Osteocyte (in vitro differentiated cells): Measurements from ENCODE around the gene ANAPC1. TPM values are rescaled to one million over a fixed set of nuclear protein-coding genes. Genes with fewer than 3 reads are reported as not detected.
"Not testable (repeated sequence)": the region's sequence is repeated elsewhere in the genome, so short reads cannot be mapped to it uniquely, and the experiment has no call there.

Source experiments
- DNase-seq: peaks from one replicate; pipeline ENCODE4 v3.0.0; 2021; ENCODE audit warnings: mixed read lengths; ENCODE audit not compliant: unreplicated experiment; ENCODE audit errors: extremely low spot score
- H3K27ac Mint-ChIP-seq: one replicate; pipeline ENCODE4 v1.8.0; 2021; ENCODE audit warnings: mild to moderate bottlenecking, mixed read lengths; ENCODE audit not compliant: unreplicated experiment
- H3K27me3 Mint-ChIP-seq: one replicate; pipeline ENCODE4 v1.8.0; 2021; ENCODE audit warnings: mixed read lengths; ENCODE audit not compliant: unreplicated experiment
- H3K36me3 Mint-ChIP-seq: one replicate; pipeline ENCODE4 v1.8.0; 2021; ENCODE audit warnings: mixed read lengths; ENCODE audit not compliant: unreplicated experiment
- H3K4me1 Mint-ChIP-seq: one replicate; pipeline ENCODE4 v1.8.0; 2021; ENCODE audit warnings: mixed read lengths; ENCODE audit not compliant: unreplicated experiment
- H3K4me3 Mint-ChIP-seq: one replicate; pipeline ENCODE4 v1.8.0; 2021; ENCODE audit warnings: mild to moderate bottlenecking, moderate library complexity, mixed read lengths; ENCODE audit not compliant: unreplicated experiment
- H3K9me3 Mint-ChIP-seq: one replicate; pipeline ENCODE4 v1.8.0; 2021; ENCODE audit warnings: mixed read lengths; ENCODE audit not compliant: unreplicated experiment
- total RNA-seq: library from RNA; stranded (reverse); gene quantifications from 2 replicates; pipeline ENCODE4 v1.2.1, GENCODE V29; 2021
- TF ChIP-seq, protein P1 (sequence below): fragments of 200-600 bp; sonication (generic); IDR thresholded peaks from 2 replicates; pipeline ENCODE4 v1.5.0; 2021; ENCODE audit warnings: antibody characterized with exemption, mild to moderate bottlenecking, moderate library complexity

ANAPC1 gene
- total RNA-seq, 1 donor from 2014 or later, result 28.8 TPM

DNA sequence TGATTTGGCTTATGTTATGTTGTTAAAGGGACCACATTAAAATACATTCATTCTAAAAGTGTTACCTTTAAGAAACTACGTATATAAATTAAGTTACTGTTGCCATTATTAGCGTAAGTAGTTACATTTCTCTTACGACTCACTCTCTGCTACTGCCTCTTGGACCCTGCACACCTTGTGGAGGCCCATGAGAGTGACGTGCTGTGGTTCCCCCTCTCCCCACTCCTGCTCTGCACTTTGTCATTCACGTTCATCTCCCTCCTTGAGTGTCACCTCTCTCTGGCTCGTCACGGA lies 13.6 kb upstream of the ANAPC1 start:
- H3K27ac Mint-ChIP-seq, result peak overlapping the region; percentile 65
- DNase-seq, result no peak
- H3K4me1 Mint-ChIP-seq, result peaks cover 20% of the 10 kb centered on the region
- TF ChIP-seq, protein P1, sequence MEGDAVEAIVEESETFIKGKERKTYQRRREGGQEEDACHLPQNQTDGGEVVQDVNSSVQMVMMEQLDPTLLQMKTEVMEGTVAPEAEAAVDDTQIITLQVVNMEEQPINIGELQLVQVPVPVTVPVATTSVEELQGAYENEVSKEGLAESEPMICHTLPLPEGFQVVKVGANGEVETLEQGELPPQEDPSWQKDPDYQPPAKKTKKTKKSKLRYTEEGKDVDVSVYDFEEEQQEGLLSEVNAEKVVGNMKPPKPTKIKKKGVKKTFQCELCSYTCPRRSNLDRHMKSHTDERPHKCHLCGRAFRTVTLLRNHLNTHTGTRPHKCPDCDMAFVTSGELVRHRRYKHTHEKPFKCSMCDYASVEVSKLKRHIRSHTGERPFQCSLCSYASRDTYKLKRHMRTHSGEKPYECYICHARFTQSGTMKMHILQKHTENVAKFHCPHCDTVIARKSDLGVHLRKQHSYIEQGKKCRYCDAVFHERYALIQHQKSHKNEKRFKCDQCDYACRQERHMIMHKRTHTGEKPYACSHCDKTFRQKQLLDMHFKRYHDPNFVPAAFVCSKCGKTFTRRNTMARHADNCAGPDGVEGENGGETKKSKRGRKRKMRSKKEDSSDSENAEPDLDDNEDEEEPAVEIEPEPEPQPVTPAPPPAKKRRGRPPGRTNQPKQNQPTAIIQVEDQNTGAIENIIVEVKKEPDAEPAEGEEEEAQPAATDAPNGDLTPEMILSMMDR, result no peak
- H3K27me3 Mint-ChIP-seq, result peaks cover 17% of the 10 kb centered on the region
- no peaks in the 10 kb centered on the region for H3K9me3 Mint-ChIP-seq
- H3K36me3 Mint-ChIP-seq, result no peaks in the 10 kb centered on the region
- H3K4me3 Mint-ChIP-seq, result peak overlapping the region; percentile 87

DNA sequence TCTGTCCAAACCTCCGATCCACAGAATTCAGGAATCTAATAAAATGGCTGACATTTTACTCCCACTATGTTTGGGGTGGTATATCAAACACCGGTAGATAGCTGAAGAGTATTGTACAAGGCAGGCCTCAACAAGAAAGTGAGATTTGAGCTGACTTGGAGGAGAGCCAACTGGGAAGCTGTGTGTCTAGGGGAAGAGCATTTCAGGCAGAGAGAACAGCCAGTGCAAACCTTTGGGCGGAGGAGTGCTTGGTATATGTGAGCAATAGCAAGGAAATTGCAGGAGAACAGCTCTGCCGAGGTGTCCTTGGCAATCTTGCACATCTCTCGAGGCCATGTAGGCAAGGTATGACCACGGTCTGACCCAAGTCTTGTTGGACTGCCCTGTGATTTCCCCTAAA lies 12.6 kb upstream of the ANAPC1 start:
- H3K4me1 Mint-ChIP-seq, result peaks cover 20% of the 10 kb centered on the region
- H3K4me3 Mint-ChIP-seq, result no peak overlapping the region
- no peak for DNase-seq
- H3K27me3 Mint-ChIP-seq, result peaks cover 13% of the 10 kb centered on the region
- TF ChIP-seq, protein P1, result no peak
- no peaks in the 10 kb centered on the region for H3K9me3 Mint-ChIP-seq
- H3K36me3 Mint-ChIP-seq, result no peaks in the 10 kb centered on the region
- no peak overlapping the region for H3K27ac Mint-ChIP-seq

DNA sequence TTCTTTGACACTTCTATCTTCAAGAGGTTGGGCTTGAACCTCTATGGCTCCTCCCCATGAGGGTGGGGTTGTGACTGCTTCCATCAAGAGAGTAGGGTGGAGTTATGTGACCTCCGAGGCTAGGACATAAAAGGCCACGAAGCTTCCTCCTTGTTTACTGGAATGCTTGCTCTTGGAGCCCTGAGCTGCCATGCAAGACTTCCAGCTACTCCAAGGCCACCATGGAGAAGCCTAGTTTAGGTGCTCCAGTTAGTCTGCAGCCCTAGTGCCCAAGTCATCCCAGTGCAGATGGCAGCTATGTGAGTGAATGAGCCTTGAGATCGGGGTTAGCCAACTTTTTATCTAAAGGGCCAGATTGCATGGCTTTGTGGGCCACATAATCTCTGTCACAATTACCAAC lies 12.0 kb upstream of the ANAPC1 start:
- Mint-ChIP-seq H3K27me3 (peaks cover 11% of the 10 kb centered on the region), H3K4me1 (peaks cover 19% of the 10 kb centered on the region), H3K36me3 (no peaks in the 10 kb centered on the region), H3K27ac (no peak overlapping the region), H3K9me3 (no peaks in the 10 kb centered on the region), H3K4me3 (no peak overlapping the region)
- TF ChIP-seq, protein P1, result no peak
- DNase-seq, result no peak

DNA sequence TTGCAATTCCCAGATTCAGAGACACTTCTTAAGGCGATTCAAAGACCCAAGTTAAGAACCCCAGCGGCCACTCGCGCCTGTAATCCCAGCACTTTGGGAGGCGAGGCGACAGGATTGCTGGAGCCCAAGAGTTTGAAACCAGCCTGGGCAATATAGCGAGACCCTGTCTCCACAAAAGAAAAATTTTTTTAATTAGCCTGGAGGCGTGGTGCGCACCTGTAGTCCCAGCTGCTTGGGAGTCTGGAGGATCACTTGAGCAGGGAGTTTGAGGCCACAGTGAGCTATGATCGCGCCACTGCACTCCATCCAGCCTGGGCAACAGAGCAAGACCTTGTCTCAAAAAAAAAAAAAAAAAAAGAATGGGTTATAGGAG lies 585 bp upstream of the ANAPC1 start:
- TF ChIP-seq, protein P1, result no peak
- peaks cover 13% of the 10 kb centered on the region for H3K4me1 Mint-ChIP-seq
- peaks cover 9% of the 10 kb centered on the region for H3K27me3 Mint-ChIP-seq
- H3K9me3 Mint-ChIP-seq, result no peaks in the 10 kb centered on the region
- H3K27ac Mint-ChIP-seq, result peak overlapping the region; percentile 91
- peaks cover 2% of the 10 kb centered on the region for H3K36me3 Mint-ChIP-seq
- H3K4me3 Mint-ChIP-seq, result peak overlapping the region; percentile 92
- DNase-seq, result no peak

DNA sequence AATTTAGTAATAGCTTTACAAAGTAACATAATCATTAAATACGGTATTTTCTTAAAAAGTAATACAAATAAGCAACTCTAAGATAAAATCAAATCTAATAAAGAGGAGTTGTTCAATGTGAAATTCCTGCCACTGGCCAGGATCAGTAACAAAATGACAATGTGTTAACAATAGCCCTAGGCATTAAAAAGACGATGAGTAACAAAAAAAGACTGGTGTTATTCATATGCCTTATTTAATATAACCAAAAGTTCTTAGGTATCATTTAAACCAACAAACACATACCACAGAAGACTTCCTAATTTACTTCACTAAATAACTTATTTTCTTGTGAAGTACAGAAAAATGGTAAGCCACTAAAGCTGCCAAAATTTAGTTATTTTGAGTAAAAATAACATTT lies 11.2 kb downstream of the ANAPC1 start:
- H3K27me3 Mint-ChIP-seq, H3K4me3 Mint-ChIP-seq, H3K27ac Mint-ChIP-seq, DNase-seq, H3K9me3 Mint-ChIP-seq, H3K4me1 Mint-ChIP-seq: not testable (repeated sequence)
- H3K36me3 Mint-ChIP-seq, result peaks cover 24% of the 10 kb centered on the region

DNA sequence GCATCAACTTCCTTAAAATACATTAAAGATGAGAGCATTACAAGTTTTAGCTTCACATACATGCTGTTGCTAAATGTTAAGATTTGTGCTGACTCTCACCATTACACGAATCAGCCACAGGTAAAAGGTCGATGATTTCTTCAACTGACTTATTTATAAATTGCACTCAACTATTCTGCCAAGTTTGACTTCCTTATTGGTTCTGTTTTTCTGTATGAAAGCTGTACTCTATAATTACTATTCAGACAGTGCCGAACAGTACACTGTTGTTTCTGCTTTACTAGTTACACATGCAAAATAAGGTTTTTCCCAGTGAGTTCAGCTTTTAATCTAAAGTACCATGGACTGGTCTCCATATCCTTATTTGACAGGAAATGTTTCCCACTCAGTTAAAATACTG lies 18.9 kb downstream of the ANAPC1 start:
- not testable (repeated sequence) for H3K27ac Mint-ChIP-seq, H3K4me3 Mint-ChIP-seq, H3K9me3 Mint-ChIP-seq, H3K4me1 Mint-ChIP-seq, H3K27me3 Mint-ChIP-seq, DNase-seq
- H3K36me3 Mint-ChIP-seq, result peaks cover 16% of the 10 kb centered on the region

DNA sequence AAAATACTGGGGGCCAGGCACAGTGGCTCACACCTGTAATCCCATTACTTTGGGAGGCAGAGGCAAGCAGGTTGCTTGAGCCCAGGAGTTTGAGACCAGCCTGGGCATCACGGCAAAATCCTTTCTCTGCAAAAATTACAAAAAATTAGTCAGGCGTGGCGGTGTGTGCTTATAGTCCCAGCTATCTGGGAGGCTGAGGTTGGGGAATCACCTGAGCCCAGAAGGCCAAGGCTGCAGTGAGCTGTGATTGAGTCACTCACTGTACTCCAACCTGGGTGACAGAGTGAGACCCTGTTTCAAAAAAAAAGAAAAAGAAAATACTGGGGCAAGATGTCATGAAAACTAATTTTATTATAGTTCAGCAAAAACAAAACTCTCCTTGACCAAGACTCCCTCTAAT lies 24.0 kb downstream of the ANAPC1 start:
- H3K27me3 Mint-ChIP-seq, DNase-seq, H3K4me1 Mint-ChIP-seq, H3K27ac Mint-ChIP-seq, H3K4me3 Mint-ChIP-seq, H3K9me3 Mint-ChIP-seq: not testable (repeated sequence)
- peaks cover 20% of the 10 kb centered on the region for H3K36me3 Mint-ChIP-seq

DNA sequence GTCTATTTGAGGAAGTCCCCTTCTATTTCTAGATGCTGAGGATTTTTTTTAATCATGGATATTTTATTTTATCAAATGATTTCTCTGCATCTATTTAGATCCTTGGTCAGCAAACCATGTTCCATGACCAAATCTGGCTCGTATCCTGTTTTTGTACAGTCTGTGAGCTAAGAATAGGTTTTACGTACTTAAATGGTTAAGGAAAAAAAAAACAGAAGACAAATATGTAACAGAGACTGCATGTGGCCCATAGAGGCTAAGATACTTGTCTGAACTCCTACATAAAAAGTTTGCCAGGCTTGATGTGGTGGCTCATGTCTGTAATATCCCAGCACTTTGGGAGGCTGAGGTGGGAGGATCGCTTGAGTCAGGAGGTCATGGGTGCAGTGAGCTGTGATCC lies 31.4 kb downstream of the ANAPC1 start:
- H3K4me3 Mint-ChIP-seq, H3K27me3 Mint-ChIP-seq, H3K4me1 Mint-ChIP-seq, DNase-seq, H3K9me3 Mint-ChIP-seq, H3K27ac Mint-ChIP-seq: not testable (repeated sequence)
- H3K36me3 Mint-ChIP-seq, result peaks cover 27% of the 10 kb centered on the region
